Measurements from ENCODE around the gene MYEOV.

GRCh38 chr11:69299023-69299461 lies 5.1 kb downstream of the MYEOV start:
- TF ChIP-seq CTCF (conservative IDR thresholded peaks at IDR 0.05) (no peak), ZFX (IDR thresholded peaks at IDR 0.05) (no peak)
